ENCODE measurements around the gene NBEAL2.

GRCh38 chr3:46990573-46991374 is 11.3 kb downstream of the NBEAL2 start:
- TF ChIP-seq CTCF (IDR thresholded peaks at IDR 0.05) (no peak), POLR2A (IDR thresholded peaks at IDR 0.05) (no peak)

Data from testis (tissue), 2 donors.